HEK293 (cell line): ENCODE data around the gene RASL12.

Experiments
- ZBTB10 ChIP-seq: fragments of 450-650 bp; formaldehyde crosslinking; IDR thresholded peaks from 2 replicates; pipeline ENCODE4 v1.5.1; 2016; ENCODE audit warnings: missing biosample characterization, missing genetic modification characterization
- ZNF274 ChIP-seq, 2 experiments: fragments of 200-500 bp in 1 of 2; fragments of 450-650 bp in 1 of 2; sonication (Bioruptor generic) in 1 of 2; formaldehyde crosslinking in 1 of 2; IDR thresholded peaks; 2 replicates each; pipeline versions ENCODE4 v1.5.1 to v1.6.1; 2014 to 2016; ENCODE audit warnings: borderline replicate concordance in 1 of 2, inconsistent platforms in 1 of 2, low read length in 1 of 2, missing biosample characterization in 1 of 2, missing genetic modification characterization in 1 of 2

- TF ChIP-seq ZBTB10 (tag by site-specific recombination) (no peak), ZNF274 (IDR thresholded peaks at IDR 0.05; ENCODE audit: low read length) (no peak), ZNF274 (tag by site-specific recombination; IDR thresholded peaks at IDR 0.05; ENCODE audit: borderline replicate concordance) (no peak)
Measured at GRCh38 chr15:65028921-65029735, 38.7 kb downstream of the RASL12 start, which contains the start of gene MTFMT.
